Mammary epithelial cell (primary cell): ENCODE data around the gene AJAP1.

Experiments used
- EZH2 ChIP-seq: IDR thresholded peaks from 2 replicates; pipeline ENCODE4 v1.6.1; 2012; ENCODE audit warnings: low read length, inconsistent platforms, borderline replicate concordance
- TF ChIP-seq, protein P1 (sequence below), 2 donors: IDR thresholded peaks in 1 of 2; conservative IDR thresholded peaks in 1 of 2; 2 replicates each; pipeline ENCODE4 v1.5.1; 2011 to 2012; ENCODE audit warnings: inconsistent platforms in 2 of 2, low read length in 2 of 2, mild to moderate bottlenecking in 2 of 2, control low read depth in 1 of 2, low read depth in 1 of 2; ENCODE audit not compliant: insufficient read depth in 1 of 2; ENCODE audit errors: extremely low read depth in 1 of 2

DNA sequence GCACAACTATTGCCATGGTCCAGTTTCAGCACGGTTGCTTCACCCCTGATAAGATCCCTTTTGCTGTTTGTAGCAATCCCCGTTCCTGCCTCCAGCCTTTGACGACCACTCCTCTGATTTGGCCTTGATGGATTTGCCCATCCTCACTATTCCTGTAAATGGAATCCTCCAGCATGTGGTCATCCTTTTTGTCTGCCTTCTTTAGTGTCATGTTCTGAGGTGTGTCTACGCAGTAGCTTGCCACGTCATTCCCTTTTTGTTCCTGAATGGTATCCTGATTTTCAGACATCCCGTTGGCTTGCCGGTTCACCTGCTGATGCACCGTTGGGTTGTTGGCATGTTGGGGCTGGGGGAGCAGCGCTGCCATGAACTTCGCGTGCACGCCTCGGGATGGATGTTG is 7.8 kb downstream of the AJAP1 start:
- no peak for TF ChIP-seq EZH2
- TF ChIP-seq, protein P1, sequence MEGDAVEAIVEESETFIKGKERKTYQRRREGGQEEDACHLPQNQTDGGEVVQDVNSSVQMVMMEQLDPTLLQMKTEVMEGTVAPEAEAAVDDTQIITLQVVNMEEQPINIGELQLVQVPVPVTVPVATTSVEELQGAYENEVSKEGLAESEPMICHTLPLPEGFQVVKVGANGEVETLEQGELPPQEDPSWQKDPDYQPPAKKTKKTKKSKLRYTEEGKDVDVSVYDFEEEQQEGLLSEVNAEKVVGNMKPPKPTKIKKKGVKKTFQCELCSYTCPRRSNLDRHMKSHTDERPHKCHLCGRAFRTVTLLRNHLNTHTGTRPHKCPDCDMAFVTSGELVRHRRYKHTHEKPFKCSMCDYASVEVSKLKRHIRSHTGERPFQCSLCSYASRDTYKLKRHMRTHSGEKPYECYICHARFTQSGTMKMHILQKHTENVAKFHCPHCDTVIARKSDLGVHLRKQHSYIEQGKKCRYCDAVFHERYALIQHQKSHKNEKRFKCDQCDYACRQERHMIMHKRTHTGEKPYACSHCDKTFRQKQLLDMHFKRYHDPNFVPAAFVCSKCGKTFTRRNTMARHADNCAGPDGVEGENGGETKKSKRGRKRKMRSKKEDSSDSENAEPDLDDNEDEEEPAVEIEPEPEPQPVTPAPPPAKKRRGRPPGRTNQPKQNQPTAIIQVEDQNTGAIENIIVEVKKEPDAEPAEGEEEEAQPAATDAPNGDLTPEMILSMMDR (conservative IDR thresholded peaks at IDR 0.05 in 1 of 2, IDR thresholded peaks at IDR 0.05 in 1 of 2; ENCODE audit: extremely low read depth in 1 of 2, insufficient read depth in 1 of 2, low read depth in 1 of 2, low read length in 2 of 2), result no peak
